ENCODE measurements around the gene LCAT. TPM values are rescaled to one million over a fixed set of nuclear protein-coding genes. Genes with fewer than 3 reads are reported as not detected.

LCAT gene
- total and polyA plus RNA-seq, 7 experiments from 2014 or later, result 0.33 to 23.6 (median 11.9) TPM

DNA sequence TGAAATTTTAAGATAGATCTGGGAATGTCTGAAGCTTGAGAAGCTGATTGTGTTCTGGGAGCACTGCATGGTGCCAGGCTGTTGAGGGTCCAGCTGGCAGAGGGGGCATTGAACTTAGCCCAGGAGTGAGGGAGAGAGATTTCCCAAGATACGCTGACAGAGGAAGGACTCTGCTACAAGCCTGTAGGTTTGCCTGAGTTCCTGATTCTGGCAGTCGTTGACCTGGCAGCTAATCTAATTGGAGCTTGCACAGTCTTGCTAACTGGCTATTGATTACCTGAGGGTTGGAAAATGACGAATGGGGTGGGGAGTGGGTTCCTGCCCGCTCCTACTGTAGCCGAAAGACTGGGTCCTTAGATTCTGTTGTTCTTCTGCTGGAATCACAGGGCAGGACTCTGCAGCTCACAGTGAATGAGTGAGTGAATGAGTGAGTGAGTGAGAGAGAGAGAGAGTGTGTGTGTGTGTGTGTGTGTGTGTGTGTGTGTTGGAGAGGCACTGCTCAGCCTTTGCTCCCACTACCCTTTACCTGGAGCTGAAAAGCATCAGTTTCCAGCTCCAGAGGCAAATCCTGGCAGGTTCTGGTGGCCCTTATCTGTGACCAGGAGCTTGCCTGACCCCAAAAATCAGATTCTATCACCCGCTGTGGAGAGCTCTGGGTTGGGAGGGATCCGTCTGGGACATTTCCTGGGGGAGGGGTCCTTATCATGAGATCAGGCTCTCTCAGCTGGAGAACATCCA lies 29.0 kb downstream of the LCAT start:
- CTCF ChIA-PET, result interaction anchor here (0.7 kb wide), 2 partner anchors 13 to 99 kb away, joined by 3 to 7 read pairs; no protein-coding TSS in a partner anchor
- Mint-ChIP-seq H3K9me3 (no peaks in the 10 kb centered on the region), H3K4me3 (no peak overlapping the region), H3K4me1 (peaks cover 21 to 44% (median 35%) of the 10 kb centered on the region in 7 donors), H3K36me3 (peaks cover 0 to 27% (median 0%) of the 10 kb centered on the region in 5 donors), H3K27me3 (no peaks in the 10 kb centered on the region), H3K27ac (peak overlapping the region in 4 of 9 donors; percentile 18 to 57 (median 52))
- Histone ChIP-seq H3K4me1 (ENCODE audit: control insufficient read depth in 2 of 2, insufficient read depth in 2 of 2, low read length in 2 of 2) (no peaks in the 10 kb centered on the region), H3K27me3 (ENCODE audit: control insufficient read depth in 2 of 2, insufficient read depth in 2 of 2, low read length in 2 of 2) (no peaks in the 10 kb centered on the region), H3K4me3 (ENCODE audit: low read length) (no peak overlapping the region), H3K36me3 (ENCODE audit: control insufficient read depth in 2 of 3, insufficient read depth in 3 of 3, low read length in 3 of 3) (peaks cover 0 to 63% (median 1%) of the 10 kb centered on the region in 3 experiments), H3K27ac (ENCODE audit: low read depth, low read length) (no peak overlapping the region), H3K9me3 (ENCODE audit: control insufficient read depth in 2 of 3, low read length in 3 of 3) (no peaks in the 10 kb centered on the region)
- intact Hi-C loops (cut with micrococcal nuclease), result no loop called here
- POLR2A ChIA-PET, result no interaction called here
- DNase-seq (no peak), ATAC-seq (no peak)

GRCh38 chr16:67910158-67910557 lies 33.8 kb downstream of the LCAT start:
- H3K4me1 Mint-ChIP-seq, result peaks cover 6 to 25% (median 20%) of the 10 kb centered on the region in 7 donors
- no peaks in the 10 kb centered on the region for H3K9me3 Mint-ChIP-seq
- H3K36me3 ChIP-seq (ENCODE audit: control insufficient read depth in 2 of 3, insufficient read depth in 3 of 3, low read length in 3 of 3), result peaks cover 0 to 42% (median 10%) of the 10 kb centered on the region in 3 experiments

GRCh38 chr16:67909056-67909742 lies 34.7 kb downstream of the LCAT start:
- H3K36me3 Mint-ChIP-seq, result peaks cover 0 to 32% (median 6%) of the 10 kb centered on the region in 5 donors
- H3K27me3 Mint-ChIP-seq, result no peaks in the 10 kb centered on the region
- no peak for ATAC-seq
- intact Hi-C loops (cut with micrococcal nuclease), result no loop called here
- H3K4me3 ChIP-seq (ENCODE audit: low read length), result no peak overlapping the region
- no peaks in the 10 kb centered on the region for H3K27me3 ChIP-seq (ENCODE audit: control insufficient read depth in 2 of 2, insufficient read depth in 2 of 2, low read length in 2 of 2)
- no peak overlapping the region for H3K27ac ChIP-seq (ENCODE audit: low read depth, low read length)
- H3K9me3 ChIP-seq (ENCODE audit: control insufficient read depth in 2 of 3, low read length in 3 of 3), result no peaks in the 10 kb centered on the region
- peak overlapping the region in 1 of 9 donors; percentile 56 for H3K27ac Mint-ChIP-seq
- no peaks in the 10 kb centered on the region for H3K9me3 Mint-ChIP-seq
- no peak for DNase-seq
- peaks cover 4 to 23% (median 15%) of the 10 kb centered on the region in 7 donors for H3K4me1 Mint-ChIP-seq
- peaks cover 0 to 39% (median 10%) of the 10 kb centered on the region in 3 experiments for H3K36me3 ChIP-seq (ENCODE audit: control insufficient read depth in 2 of 3, insufficient read depth in 3 of 3, low read length in 3 of 3)
- CTCF ChIA-PET, result interaction anchor here (0.6 kb wide), 1 partner anchor 418 kb away, joined by 5 read pairs; no protein-coding TSS in a partner anchor
- H3K4me3 Mint-ChIP-seq, result peak overlapping the region in 1 of 10 donors; percentile 53
- POLR2A ChIA-PET, result interaction anchor here (0.8 kb wide), 1 partner anchor 16 kb away, joined by 3 read pairs; the partner anchor contains the start of gene PSKH1
- H3K4me1 ChIP-seq (ENCODE audit: control insufficient read depth in 2 of 2, insufficient read depth in 2 of 2, low read length in 2 of 2), result no peaks in the 10 kb centered on the region

More at GRCh38 chr16:67910158-67910557, 33.8 kb downstream of the LCAT start:
- intact Hi-C loops (cut with micrococcal nuclease), result no loop called here
- Histone ChIP-seq H3K27ac (ENCODE audit: low read depth, low read length) (no peak overlapping the region), H3K4me1 (ENCODE audit: control insufficient read depth in 2 of 2, insufficient read depth in 2 of 2, low read length in 2 of 2) (no peaks in the 10 kb centered on the region), H3K27me3 (ENCODE audit: control insufficient read depth in 2 of 2, insufficient read depth in 2 of 2, low read length in 2 of 2) (no peaks in the 10 kb centered on the region), H3K9me3 (ENCODE audit: control insufficient read depth in 2 of 3, low read length in 3 of 3) (no peaks in the 10 kb centered on the region), H3K4me3 (ENCODE audit: low read length) (no peak overlapping the region)
- ATAC-seq (peak; percentile 52), DNase-seq (no peak)
- Mint-ChIP-seq H3K27ac (peak overlapping the region in 1 of 9 donors; percentile 56), H3K36me3 (peaks cover 0 to 33% (median 5%) of the 10 kb centered on the region in 5 donors), H3K4me3 (peak overlapping the region in 2 of 10 donors; percentile 21 to 30), H3K27me3 (no peaks in the 10 kb centered on the region)
- CTCF ChIA-PET, result interaction anchor here (0.7 kb wide), 1 partner anchor 898 kb away, joined by 3 read pairs; no protein-coding TSS in a partner anchor
- POLR2A ChIA-PET, result no interaction called here

- peaks cover 0 to 34% (median 8%) of the 10 kb centered on the region in 5 donors for H3K36me3 Mint-ChIP-seq
These were observed 36.3 kb downstream of the LCAT start for GRCh38 chr16:67907397-67908180.

DNA sequence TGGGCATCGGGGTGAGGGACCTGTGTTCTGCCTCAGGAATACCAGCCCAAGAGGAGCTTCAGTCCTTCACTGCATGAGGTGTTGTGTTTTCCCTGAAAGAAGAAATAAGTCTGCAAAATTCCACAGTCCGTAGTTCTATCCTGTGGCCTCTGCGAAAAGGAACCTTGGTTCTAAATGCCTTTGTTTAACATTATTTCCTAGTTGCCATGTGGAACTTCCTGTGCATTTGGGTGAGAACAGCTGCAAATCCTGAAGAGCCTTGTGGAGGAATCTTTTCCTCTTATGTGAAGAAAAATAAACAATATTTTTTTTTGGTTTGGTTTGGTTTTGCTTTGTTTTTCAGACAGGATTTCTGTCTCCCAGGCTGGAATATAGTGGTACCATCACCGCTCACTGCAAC lies 41.1 kb downstream of the LCAT start:
- peaks cover 0 to 3% (median 2%) of the 10 kb centered on the region in 3 experiments for H3K36me3 ChIP-seq (ENCODE audit: control insufficient read depth in 2 of 3, insufficient read depth in 3 of 3, low read length in 3 of 3)
- Mint-ChIP-seq H3K27me3 (no peaks in the 10 kb centered on the region), H3K36me3 (peaks cover 0 to 17% (median 4%) of the 10 kb centered on the region in 5 donors), H3K9me3 (no peaks in the 10 kb centered on the region), H3K4me1 (peaks cover 6 to 26% (median 18%) of the 10 kb centered on the region in 7 donors), H3K27ac (peak overlapping the region in 5 of 9 donors; percentile 23 to 72 (median 42)), H3K4me3 (no peak overlapping the region)
- H3K27me3 ChIP-seq (ENCODE audit: control insufficient read depth in 2 of 2, insufficient read depth in 2 of 2, low read length in 2 of 2), result no peaks in the 10 kb centered on the region
- H3K27ac ChIP-seq (ENCODE audit: low read depth, low read length), result no peak overlapping the region
- H3K9me3 ChIP-seq (ENCODE audit: control insufficient read depth in 2 of 3, low read length in 3 of 3), result no peaks in the 10 kb centered on the region
- no peaks in the 10 kb centered on the region for H3K4me1 ChIP-seq (ENCODE audit: control insufficient read depth in 2 of 2, insufficient read depth in 2 of 2, low read length in 2 of 2)
- ChIA-PET CTCF (no interaction called here), POLR2A (interaction anchor here (0.8 kb wide), 1 partner anchor 19 kb away, joined by 5 read pairs; no protein-coding TSS in a partner anchor)
- ATAC-seq, result no peak
- DNase-seq, result no peak
- intact Hi-C loops (cut with micrococcal nuclease), result no loop called here
- H3K4me3 ChIP-seq (ENCODE audit: low read length), result no peak overlapping the region

More at GRCh38 chr16:67907397-67908180, 36.3 kb downstream of the LCAT start:
- H3K4me1 ChIP-seq (ENCODE audit: control insufficient read depth in 2 of 2, insufficient read depth in 2 of 2, low read length in 2 of 2), result no peaks in the 10 kb centered on the region
- peaks cover 2 to 35% (median 10%) of the 10 kb centered on the region in 3 experiments for H3K36me3 ChIP-seq (ENCODE audit: control insufficient read depth in 2 of 3, insufficient read depth in 3 of 3, low read length in 3 of 3)
- POLR2A ChIA-PET, result interaction anchor here (0.6 to 0.9 kb wide), 3 partner anchors 9 to 111 kb away, joined by 3 read pairs; no protein-coding TSS in a partner anchor
- peaks cover 2 to 23% (median 12%) of the 10 kb centered on the region in 7 donors for H3K4me1 Mint-ChIP-seq
- DNase-seq (no peak), ATAC-seq (no peak)
- H3K27me3 ChIP-seq (ENCODE audit: control insufficient read depth in 2 of 2, insufficient read depth in 2 of 2, low read length in 2 of 2), result no peaks in the 10 kb centered on the region
- H3K9me3 Mint-ChIP-seq, result no peaks in the 10 kb centered on the region
- H3K27ac ChIP-seq (ENCODE audit: low read depth, low read length), result no peak overlapping the region
- intact Hi-C loops (cut with micrococcal nuclease), result no loop called here
- peak overlapping the region in 1 of 10 donors; percentile 37 for H3K4me3 Mint-ChIP-seq
- CTCF ChIA-PET, result interaction anchor here (0.5 kb wide), 1 partner anchor 160 kb away, joined by 3 read pairs; no protein-coding TSS in a partner anchor
- no peak overlapping the region for H3K4me3 ChIP-seq (ENCODE audit: low read length)
- peak overlapping the region in 4 of 9 donors; percentile 12 to 75 (median 42) for H3K27ac Mint-ChIP-seq
- no peaks in the 10 kb centered on the region for H3K27me3 Mint-ChIP-seq
- no peaks in the 10 kb centered on the region for H3K9me3 ChIP-seq (ENCODE audit: control insufficient read depth in 2 of 3, low read length in 3 of 3)

DNA sequence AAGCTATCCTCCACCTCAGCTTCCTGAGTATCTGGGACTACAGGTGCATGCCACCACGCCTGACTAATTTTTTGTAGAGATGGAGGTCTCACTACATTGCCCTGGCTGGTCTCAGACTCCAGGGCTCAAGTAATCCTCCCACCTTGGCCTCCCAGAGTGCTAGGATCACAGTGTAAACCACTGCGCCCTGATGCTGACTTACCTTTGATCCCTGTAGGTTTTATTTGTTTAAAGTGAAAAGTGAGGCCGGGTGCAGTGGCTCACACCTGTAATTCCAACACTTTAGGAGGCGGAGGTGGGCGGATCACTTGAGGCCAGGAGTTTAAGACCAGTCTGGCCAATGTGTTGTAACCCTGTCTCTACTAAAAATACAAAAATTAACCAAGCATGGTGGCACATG lies 42.2 kb downstream of the LCAT start:
- no peaks in the 10 kb centered on the region for H3K4me1 ChIP-seq (ENCODE audit: control insufficient read depth in 2 of 2, insufficient read depth in 2 of 2, low read length in 2 of 2)
- no peak overlapping the region for H3K4me3 Mint-ChIP-seq
- POLR2A ChIA-PET, result no interaction called here
- H3K36me3 ChIP-seq (ENCODE audit: control insufficient read depth in 2 of 3, insufficient read depth in 3 of 3, low read length in 3 of 3), result peaks cover 0 to 3% (median 2%) of the 10 kb centered on the region in 3 experiments
- peaks cover 5 to 33% (median 26%) of the 10 kb centered on the region in 7 donors for H3K4me1 Mint-ChIP-seq
- DNase-seq, result no peak
- CTCF ChIA-PET, result interaction anchor here (0.7 kb wide), 1 partner anchor 16 kb away, joined by 3 read pairs; no protein-coding TSS in a partner anchor
- H3K36me3 Mint-ChIP-seq, result peaks cover 0 to 14% (median 4%) of the 10 kb centered on the region in 5 donors
- H3K9me3 Mint-ChIP-seq, result no peaks in the 10 kb centered on the region
- H3K27ac Mint-ChIP-seq, result no peak overlapping the region
- no peaks in the 10 kb centered on the region for H3K27me3 Mint-ChIP-seq
- H3K9me3 ChIP-seq (ENCODE audit: control insufficient read depth in 2 of 3, low read length in 3 of 3), result no peaks in the 10 kb centered on the region
- intact Hi-C loops (cut with micrococcal nuclease), result no loop called here
- H3K27ac ChIP-seq (ENCODE audit: low read depth, low read length), result no peak overlapping the region
- H3K4me3 ChIP-seq (ENCODE audit: low read length), result no peak overlapping the region
- no peaks in the 10 kb centered on the region for H3K27me3 ChIP-seq (ENCODE audit: control insufficient read depth in 2 of 2, insufficient read depth in 2 of 2, low read length in 2 of 2)
- no peak for ATAC-seq
